Coronary artery (tissue), 2 donors: ENCODE data around the gene LY6G5C.
A peak's percentile ranks its signal among the peaks of the same experiment; 100 is the strongest.

Source experiments
- DNase-seq: peaks from one replicate; pipeline ENCODE4 v3.0.0-alpha.2; 2017; ENCODE audit warnings: low spot score
- H3K27ac ChIP-seq, 2 donors: fragments of 200-600 bp; sonication (generic); one replicate each; pipeline ENCODE4 v1.5.1; 2016 to 2019
- H3K4me3 ChIP-seq: fragments of 200-600 bp; sonication (generic); 2 replicates; pipeline ENCODE4 v1.5.1; 2016; ENCODE audit warnings: mild to moderate bottlenecking, moderate library complexity
- TF ChIP-seq, protein P1 (sequence below): fragments of 200-600 bp; sonication (generic); IDR thresholded peaks from one replicate; pipeline ENCODE4 v1.5.1; 2019; ENCODE audit warnings: antibody characterized with exemption

LY6G5C gene

DNA sequence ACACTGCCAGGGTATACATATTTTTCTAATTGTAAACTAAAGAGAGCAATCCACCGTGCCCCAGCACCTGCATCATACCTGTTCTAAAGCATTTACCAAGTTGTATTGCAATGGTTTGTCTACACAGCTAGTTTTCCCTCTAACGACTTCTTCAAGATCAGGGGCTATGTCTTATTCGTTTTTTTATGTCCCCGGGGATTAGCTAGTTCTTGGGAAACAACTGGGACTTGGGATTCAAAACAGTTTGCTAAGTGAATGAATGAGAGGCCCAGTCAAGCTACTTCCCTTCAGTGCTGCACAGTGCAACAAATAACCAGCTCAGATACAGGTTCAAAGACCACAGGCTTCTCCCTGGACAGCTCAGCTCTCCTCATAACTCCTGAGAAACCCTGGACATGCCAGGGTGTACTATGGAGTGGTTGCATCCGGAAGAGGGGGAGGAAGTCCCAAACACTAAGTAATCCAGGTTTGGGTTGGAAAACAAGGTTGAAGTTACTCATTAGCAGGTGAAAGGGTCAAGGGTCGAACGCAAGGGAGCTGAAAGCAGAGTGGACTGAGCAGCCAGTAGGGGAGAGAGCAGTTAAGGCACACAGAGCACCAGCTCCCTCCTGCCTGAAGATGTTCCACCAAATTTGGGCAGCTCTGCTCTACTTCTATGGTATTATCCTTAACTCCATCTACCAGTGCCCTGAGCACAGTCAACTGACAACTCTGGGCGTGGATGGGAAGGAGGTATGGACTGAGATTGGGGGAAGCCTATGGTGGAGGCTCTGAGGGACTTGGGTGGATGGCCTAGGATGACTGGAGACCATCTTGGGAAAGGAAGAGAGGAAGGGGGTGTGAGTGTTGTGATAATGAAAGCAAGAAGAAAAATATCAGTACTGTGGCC, 25.3 kb downstream of the LY6G5C start, which contains the start of gene APOM:
APOM (plus strand) TSS at position 546 of the 889 bp plus-strand sequence; CDS start at position 619, 73 bp downstream.
- Histone ChIP-seq H3K4me3 (no peak within 1 kb of the TSS), H3K27ac (no peak within 1 kb of the TSS)
- TF ChIP-seq, protein P1, sequence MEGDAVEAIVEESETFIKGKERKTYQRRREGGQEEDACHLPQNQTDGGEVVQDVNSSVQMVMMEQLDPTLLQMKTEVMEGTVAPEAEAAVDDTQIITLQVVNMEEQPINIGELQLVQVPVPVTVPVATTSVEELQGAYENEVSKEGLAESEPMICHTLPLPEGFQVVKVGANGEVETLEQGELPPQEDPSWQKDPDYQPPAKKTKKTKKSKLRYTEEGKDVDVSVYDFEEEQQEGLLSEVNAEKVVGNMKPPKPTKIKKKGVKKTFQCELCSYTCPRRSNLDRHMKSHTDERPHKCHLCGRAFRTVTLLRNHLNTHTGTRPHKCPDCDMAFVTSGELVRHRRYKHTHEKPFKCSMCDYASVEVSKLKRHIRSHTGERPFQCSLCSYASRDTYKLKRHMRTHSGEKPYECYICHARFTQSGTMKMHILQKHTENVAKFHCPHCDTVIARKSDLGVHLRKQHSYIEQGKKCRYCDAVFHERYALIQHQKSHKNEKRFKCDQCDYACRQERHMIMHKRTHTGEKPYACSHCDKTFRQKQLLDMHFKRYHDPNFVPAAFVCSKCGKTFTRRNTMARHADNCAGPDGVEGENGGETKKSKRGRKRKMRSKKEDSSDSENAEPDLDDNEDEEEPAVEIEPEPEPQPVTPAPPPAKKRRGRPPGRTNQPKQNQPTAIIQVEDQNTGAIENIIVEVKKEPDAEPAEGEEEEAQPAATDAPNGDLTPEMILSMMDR: no peak
- DNase-seq: no peak

DNA sequence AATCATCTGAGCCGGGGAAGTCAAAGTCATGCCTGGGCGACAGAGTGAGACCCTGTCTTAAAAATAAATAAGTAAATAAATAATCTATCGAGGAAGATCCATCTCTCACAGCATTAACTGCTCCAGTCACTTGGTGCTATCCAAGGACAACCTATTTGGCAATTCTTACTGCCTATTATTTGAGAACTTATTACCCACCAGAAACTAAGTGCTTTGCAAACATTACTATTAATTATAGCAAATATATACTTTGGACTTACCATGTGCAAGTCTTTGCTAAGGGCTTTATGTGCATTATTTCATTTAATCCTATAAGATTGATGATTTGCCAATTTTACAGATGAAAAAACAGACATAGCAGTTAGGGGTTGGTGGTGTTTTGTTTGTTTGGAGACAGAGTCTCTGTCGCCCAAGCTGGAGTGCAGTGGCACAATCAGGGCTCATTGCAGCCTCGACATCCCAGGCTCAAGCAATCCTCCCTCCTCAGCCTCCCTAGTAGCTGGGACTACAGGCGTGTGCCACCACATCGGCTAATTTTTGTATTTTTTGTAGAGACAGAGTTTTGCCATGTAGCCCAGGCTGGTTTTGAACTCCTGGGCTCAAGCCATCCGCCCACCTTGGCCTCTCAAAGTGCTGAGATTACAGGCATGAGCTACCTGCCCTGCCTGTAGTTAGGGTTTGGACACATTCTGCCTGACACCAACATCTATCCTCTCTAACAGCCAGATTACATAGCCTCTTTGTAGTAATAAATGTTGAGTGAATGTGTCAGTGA, 26.1 kb downstream of the LY6G5C start:
- H3K27ac ChIP-seq: no peak overlapping the region

DNA sequence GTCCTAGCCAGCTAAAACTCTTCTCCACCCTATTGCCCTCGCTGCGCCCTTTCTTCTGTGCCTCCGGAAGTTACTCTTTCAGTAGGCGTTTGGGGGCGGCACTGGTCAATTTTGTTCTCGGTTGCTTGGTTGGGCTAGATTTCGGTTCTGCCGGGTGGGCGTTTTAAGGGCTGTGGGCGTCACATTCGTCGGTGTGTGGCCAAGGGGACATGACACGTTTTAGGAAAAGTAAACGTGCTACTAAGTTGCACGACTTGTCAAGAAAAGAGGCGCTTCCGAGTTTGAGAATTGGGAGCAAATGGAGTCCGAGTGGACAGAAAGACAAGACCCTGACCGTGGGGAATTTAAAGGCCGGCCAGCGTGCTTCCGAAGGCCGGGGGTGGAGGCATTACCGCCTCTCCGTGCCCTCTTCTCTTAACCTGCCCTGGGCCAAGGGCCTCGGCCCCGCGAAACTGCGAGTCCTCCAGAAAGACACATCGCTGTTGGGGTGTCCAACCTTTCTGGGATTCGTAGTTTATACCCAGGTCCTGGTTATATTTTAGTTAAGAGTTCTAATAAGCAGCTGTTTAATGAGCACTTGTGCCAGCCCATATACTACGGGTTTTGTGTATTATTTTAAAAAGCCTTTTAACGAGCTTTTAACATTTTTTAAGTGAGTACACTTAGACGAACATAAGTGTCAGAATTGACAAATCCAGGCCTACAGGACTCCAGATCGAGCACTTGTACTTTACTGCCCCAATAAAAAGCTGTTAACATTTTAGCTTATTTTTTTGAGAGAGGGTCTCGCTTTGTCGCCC, 27.7 kb downstream of the LY6G5C start:
- TF ChIP-seq, protein P1: no peak
- DNase-seq: peak; percentile 95
- Histone ChIP-seq H3K4me3 (peak overlapping the region; percentile 78), H3K27ac (peak overlapping the region; percentile 99)

More for the DNA sequence above, 26.1 kb downstream of the LY6G5C start:
- TF ChIP-seq, protein P1: no peak
- DNase-seq: no peak
- H3K4me3 ChIP-seq: no peak overlapping the region

DNA sequence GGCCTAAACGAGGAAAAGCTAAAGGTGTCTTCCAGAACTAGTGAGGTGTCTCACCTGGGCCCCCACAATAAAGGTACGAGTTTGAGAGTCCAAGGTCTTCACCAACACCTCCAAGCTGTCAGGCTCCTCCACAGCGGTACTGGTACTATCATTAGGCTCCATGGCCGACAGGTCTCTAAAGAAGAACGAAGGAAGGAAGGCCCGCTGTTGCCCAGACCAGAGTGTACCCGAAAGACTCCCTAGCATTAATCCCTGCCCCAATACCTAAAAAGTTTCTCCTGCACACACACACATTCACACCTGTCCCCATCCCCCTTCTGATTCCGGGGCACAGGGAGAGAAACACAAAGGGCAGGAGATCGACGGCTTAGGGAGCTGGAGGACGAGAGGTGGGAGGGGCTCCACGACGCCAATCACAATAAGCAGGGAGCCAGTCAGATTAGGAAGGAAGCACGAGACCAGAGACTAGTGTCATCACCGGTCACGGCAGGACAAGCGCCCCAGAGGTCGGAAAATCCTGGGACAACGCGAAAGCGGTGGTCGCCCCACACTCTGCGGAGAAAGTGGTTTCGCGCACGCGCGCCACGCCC, 29.2 kb downstream of the LY6G5C start:
- H3K4me3 ChIP-seq: peak overlapping the region; percentile 78
- TF ChIP-seq, protein P1: no peak
- peak overlapping the region; percentile 99 for H3K27ac ChIP-seq
- peak; percentile 92 for DNase-seq

DNA sequence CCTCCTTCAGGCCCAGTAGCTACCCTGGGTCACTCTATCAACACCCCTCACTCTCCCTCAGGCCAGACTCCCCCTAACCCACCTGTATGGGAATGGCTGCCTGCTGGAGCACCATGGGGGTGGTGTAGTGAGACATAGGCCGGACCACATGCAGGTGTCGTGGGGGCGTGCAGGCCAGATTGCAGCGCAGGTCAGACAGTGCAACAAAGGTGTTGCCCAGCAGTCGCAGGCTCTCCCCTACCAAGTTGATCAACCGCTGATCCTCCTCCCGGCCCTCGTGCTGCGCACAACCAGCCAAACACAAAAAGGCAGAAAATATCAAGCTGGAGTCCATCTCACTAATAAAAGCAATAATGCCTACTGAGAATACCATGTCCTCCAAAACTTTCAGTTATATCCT, 35.5 kb downstream of the LY6G5C start:
- no peak for DNase-seq
- Histone ChIP-seq H3K4me3 (no peak overlapping the region), H3K27ac (no peak overlapping the region)
- TF ChIP-seq, protein P1: no peak

DNA sequence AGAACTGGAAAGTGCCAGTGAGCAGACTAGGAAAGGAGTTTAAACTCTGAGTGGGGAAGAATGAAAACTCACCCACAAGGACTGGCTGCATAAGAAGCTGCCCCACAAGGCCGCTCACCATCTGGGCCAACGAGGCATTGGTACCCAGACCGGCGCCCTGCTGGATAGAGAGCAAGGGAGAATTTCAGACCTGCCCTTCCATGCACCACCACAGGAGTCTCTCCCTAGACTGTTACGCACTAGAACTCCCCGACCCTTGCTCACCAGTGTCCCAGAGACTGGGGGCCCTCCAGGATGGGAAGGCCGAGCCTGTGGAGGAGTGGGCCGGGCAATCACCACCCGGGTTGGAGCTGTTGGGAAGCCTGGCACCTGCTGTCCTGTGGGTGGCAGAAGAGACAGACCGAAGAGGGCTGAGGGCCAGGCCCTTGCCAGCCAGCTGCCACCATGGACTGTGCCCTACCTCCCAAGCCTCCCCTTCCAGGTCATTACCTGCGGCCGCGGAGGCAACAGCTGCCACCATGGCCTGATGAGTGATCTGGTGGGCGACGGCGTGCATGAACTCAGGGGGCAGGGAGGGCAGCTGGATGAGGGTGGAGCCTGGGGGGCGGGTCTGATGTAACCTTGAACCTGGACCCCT, 36.9 kb downstream of the LY6G5C start:
- TF ChIP-seq, protein P1: no peak
- H3K4me3 ChIP-seq: no peak overlapping the region
- no peak for DNase-seq
- H3K27ac ChIP-seq: no peak overlapping the region
